SK-N-SH (cell line): ENCODE data around the gene PRLH.
"Not testable (repeated sequence)": the region's sequence is repeated elsewhere in the genome, so short reads cannot be mapped to it uniquely, and the experiment has no call there.

Source experiments
- EP300 ChIP-seq, 2 experiments: IDR thresholded peaks; 2 replicates each; pipeline versions ENCODE4 v1.4.0 to v1.6.1; 2012; ENCODE audit warnings: borderline replicate concordance in 1 of 2, low read depth in 1 of 2, low read length in 1 of 2
- FOSL2 ChIP-seq: IDR thresholded peaks from 2 replicates; pipeline ENCODE4 v1.4.0; 2012; ENCODE audit warnings: low read depth, mild to moderate bottlenecking, moderate library complexity, borderline replicate concordance
- REST ChIP-seq: IDR thresholded peaks from 2 replicates; pipeline ENCODE4 v1.6.1; 2012; ENCODE audit warnings: mild to moderate bottlenecking, low read depth, low read length, moderate library complexity
- RFX5 ChIP-seq: IDR thresholded peaks from 2 replicates; pipeline ENCODE4 v1.6.1; 2012; ENCODE audit warnings: mild to moderate bottlenecking, improper control_type of control experiment, low read length
- RXRA ChIP-seq: IDR thresholded peaks from 2 replicates; pipeline ENCODE4 v1.4.0; 2012; ENCODE audit warnings: low read depth, mild to moderate bottlenecking, borderline replicate concordance
- SMC3 ChIP-seq: IDR thresholded peaks from 2 replicates; pipeline ENCODE4 v1.6.1; 2012; ENCODE audit warnings: low read depth, low read length, improper control_type of control experiment
- TCF12 ChIP-seq: IDR thresholded peaks from 2 replicates; pipeline ENCODE4 v1.4.0; 2012
- TF ChIP-seq, protein P1 (sequence below): fragments of 200-600 bp; sonication (generic); IDR thresholded peaks from 2 replicates; pipeline ENCODE4 v1.6.1; 2017; ENCODE audit warnings: antibody characterized with exemption, mild to moderate bottlenecking, moderate library complexity
- TF ChIP-seq, protein P2 (sequence below): fragments of 150-350 bp; IDR thresholded peaks from 2 replicates; pipeline ENCODE4 v1.6.1; 2017; ENCODE audit warnings: antibody characterized with exemption, low read length, low read depth, borderline replicate concordance
- TF ChIP-seq, protein P3 (sequence below): IDR thresholded peaks from 2 replicates; pipeline ENCODE4 v1.4.0; 2012; ENCODE audit warnings: low read depth

GRCh38 chr2:237606522-237606921 is 40.1 kb downstream of the PRLH start:
- TF ChIP-seq RFX5; TCF12; REST; SMC3; RXRA; FOSL2; EP300 (IDR thresholded peaks at IDR 0.05; ENCODE audit: borderline replicate concordance in 1 of 2, low read depth in 1 of 2, low read length in 1 of 2): not testable (repeated sequence)
- TF ChIP-seq, protein P1, sequence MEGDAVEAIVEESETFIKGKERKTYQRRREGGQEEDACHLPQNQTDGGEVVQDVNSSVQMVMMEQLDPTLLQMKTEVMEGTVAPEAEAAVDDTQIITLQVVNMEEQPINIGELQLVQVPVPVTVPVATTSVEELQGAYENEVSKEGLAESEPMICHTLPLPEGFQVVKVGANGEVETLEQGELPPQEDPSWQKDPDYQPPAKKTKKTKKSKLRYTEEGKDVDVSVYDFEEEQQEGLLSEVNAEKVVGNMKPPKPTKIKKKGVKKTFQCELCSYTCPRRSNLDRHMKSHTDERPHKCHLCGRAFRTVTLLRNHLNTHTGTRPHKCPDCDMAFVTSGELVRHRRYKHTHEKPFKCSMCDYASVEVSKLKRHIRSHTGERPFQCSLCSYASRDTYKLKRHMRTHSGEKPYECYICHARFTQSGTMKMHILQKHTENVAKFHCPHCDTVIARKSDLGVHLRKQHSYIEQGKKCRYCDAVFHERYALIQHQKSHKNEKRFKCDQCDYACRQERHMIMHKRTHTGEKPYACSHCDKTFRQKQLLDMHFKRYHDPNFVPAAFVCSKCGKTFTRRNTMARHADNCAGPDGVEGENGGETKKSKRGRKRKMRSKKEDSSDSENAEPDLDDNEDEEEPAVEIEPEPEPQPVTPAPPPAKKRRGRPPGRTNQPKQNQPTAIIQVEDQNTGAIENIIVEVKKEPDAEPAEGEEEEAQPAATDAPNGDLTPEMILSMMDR, result not testable (repeated sequence)
- TF ChIP-seq, protein P2, sequence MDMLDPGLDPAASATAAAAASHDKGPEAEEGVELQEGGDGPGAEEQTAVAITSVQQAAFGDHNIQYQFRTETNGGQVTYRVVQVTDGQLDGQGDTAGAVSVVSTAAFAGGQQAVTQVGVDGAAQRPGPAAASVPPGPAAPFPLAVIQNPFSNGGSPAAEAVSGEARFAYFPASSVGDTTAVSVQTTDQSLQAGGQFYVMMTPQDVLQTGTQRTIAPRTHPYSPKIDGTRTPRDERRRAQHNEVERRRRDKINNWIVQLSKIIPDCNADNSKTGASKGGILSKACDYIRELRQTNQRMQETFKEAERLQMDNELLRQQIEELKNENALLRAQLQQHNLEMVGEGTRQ, result not testable (repeated sequence)
- TF ChIP-seq, protein P3, sequence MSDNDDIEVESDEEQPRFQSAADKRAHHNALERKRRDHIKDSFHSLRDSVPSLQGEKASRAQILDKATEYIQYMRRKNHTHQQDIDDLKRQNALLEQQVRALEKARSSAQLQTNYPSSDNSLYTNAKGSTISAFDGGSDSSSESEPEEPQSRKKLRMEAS, result not testable (repeated sequence)
